Epithelial cell of esophagus (primary cell): Measurements from ENCODE around the gene BOD1L1.
A peak's percentile ranks its signal among the peaks of the same experiment; 100 is the strongest.

ENCODE experiments used
- DNase-seq: peaks from one replicate; pipeline ENCODE4 v3.0.0; 2010; ENCODE audit warnings: low read depth
- H3K4me3 ChIP-seq: 2 replicates; pipeline ENCODE4 v1.5.1; 2011; ENCODE audit warnings: mild to moderate bottlenecking, low read length, control low read depth
- TF ChIP-seq, protein P1 (sequence below): IDR thresholded peaks from 2 replicates; pipeline ENCODE4 v1.5.1; 2011; ENCODE audit warnings: low read depth, mild to moderate bottlenecking, low read length, control low read depth, inconsistent platforms; ENCODE audit not compliant: insufficient read depth; ENCODE audit errors: missing control alignments

The BOD1L1 gene

DNA sequence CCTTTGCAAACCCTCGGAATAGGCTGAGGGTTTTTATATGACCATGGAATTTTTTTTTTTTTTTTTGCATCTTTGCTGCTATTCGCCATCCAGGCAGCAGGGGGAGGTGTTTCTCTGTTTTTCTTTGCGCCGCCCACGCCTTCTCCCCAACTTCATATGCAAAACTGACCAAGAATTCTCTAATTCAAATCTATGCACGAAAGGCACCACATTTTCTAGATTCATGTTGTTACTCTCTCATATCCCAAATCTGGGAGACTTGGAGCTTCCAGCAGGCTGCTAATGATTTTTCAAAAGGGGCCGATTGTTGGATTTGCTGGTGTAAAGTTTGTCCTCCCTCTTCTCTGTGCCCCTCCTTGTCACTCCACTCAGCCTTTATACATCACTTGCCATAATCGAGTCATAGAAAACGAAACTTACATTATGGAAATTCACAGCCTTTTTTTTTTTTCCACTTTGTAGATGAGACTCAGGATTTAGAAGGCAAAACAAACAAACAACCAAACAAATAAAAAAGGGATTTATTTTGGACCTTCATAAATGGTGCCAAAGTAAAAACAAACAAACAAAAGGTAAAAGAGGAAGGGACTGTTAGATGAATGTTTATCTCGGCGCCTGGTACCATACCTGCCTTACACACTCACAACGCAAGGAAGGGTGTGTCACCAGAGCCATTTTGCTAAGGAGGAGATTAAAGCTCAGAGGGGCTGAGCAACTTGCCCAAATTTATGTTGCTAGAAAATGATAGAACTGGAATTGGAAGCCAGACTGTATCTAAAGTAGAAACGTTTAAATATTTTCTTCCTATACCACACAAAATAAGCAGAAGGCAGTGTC is 29.3 kb upstream of the BOD1L1 start:
- peak overlapping the region; percentile 19 for H3K4me3 ChIP-seq
- peak; percentile 67 for DNase-seq
- TF ChIP-seq, protein P1, sequence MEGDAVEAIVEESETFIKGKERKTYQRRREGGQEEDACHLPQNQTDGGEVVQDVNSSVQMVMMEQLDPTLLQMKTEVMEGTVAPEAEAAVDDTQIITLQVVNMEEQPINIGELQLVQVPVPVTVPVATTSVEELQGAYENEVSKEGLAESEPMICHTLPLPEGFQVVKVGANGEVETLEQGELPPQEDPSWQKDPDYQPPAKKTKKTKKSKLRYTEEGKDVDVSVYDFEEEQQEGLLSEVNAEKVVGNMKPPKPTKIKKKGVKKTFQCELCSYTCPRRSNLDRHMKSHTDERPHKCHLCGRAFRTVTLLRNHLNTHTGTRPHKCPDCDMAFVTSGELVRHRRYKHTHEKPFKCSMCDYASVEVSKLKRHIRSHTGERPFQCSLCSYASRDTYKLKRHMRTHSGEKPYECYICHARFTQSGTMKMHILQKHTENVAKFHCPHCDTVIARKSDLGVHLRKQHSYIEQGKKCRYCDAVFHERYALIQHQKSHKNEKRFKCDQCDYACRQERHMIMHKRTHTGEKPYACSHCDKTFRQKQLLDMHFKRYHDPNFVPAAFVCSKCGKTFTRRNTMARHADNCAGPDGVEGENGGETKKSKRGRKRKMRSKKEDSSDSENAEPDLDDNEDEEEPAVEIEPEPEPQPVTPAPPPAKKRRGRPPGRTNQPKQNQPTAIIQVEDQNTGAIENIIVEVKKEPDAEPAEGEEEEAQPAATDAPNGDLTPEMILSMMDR, result peak; percentile 80

- TF ChIP-seq, protein P1, result peak; percentile 93
- DNase-seq, result peak; percentile 73
- peak overlapping the region; percentile 53 for H3K4me3 ChIP-seq
Measured at GRCh38 chr4:13654162-13654797, 26.8 kb upstream of the BOD1L1 start.

DNA sequence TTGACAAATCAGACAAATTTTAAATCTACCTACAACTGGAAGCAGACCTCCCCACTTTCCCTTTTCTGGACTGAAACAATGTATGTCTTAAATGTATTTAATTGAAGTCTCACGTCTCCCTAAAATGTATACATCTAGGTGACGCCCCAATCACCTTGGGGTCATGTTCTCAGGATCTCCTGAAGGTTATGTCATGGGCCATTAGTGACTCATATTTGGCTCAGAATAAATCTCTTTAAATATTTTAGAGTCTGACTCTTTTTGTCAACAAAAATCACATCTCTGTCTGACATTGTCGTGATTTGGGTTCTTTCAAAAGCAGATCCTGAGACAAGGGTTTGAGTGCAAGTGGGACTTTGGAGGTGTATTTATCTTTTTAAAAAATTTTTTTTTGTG is 26.2 kb upstream of the BOD1L1 start:
- H3K4me3 ChIP-seq, result no peak overlapping the region
- DNase-seq, result no peak
- TF ChIP-seq, protein P1, result no peak

- TF ChIP-seq, protein P1, result no peak
- no peak for DNase-seq
- no peak overlapping the region for H3K4me3 ChIP-seq
Measured at GRCh38 chr4:13647031-13647430, 19.5 kb upstream of the BOD1L1 start.

- TF ChIP-seq, protein P1, result no peak
- DNase-seq, result no peak
- H3K4me3 ChIP-seq, result no peak overlapping the region
Measured at GRCh38 chr4:13645075-13645474, 17.6 kb upstream of the BOD1L1 start.

GRCh38 chr4:13642170-13642950 is 14.8 kb upstream of the BOD1L1 start:
- TF ChIP-seq, protein P1, result no peak
- DNase-seq, result no peak
- H3K4me3 ChIP-seq, result no peak overlapping the region
